ENCODE measurements around the gene ATG14.
"Not testable (repeated sequence)": the region's sequence is repeated elsewhere in the genome, so short reads cannot be mapped to it uniquely, and the experiment has no call there.

The ATG14 gene

GRCh38 chr14:55389330-55389729 lies 22.3 kb downstream of the ATG14 start:
- no peak for DNase-seq (ENCODE audit: low read depth)
- no peak overlapping the region for H3K4me3 ChIP-seq (ENCODE audit: low read depth, low read length)

DNA sequence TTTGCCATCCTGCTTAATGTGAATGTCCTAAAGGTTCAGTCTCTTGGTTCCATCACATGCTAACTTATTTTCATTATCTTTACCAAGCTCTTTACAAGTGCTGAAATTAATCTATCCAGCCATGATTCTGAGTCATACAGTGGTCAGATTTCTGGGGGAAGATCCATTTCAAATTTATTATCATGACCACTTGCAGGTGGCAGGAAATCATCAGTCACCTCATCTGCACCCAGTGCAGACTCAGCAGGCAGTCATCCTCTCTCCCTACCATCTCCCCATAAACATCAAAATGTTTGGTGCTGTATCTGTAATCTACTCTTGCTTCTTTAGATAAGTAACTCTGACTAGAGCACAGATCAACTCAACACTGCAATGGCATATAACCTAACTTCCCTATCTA lies 23.5 kb downstream of the ATG14 start:
- H3K4me3 ChIP-seq (ENCODE audit: low read depth, low read length): no peak overlapping the region
- no peak for DNase-seq (ENCODE audit: low read depth)

GRCh38 chr14:55387121-55387520 lies 24.5 kb downstream of the ATG14 start:
- no peak for DNase-seq (ENCODE audit: low read depth)
- no peak overlapping the region for H3K4me3 ChIP-seq (ENCODE audit: low read depth, low read length)

DNA sequence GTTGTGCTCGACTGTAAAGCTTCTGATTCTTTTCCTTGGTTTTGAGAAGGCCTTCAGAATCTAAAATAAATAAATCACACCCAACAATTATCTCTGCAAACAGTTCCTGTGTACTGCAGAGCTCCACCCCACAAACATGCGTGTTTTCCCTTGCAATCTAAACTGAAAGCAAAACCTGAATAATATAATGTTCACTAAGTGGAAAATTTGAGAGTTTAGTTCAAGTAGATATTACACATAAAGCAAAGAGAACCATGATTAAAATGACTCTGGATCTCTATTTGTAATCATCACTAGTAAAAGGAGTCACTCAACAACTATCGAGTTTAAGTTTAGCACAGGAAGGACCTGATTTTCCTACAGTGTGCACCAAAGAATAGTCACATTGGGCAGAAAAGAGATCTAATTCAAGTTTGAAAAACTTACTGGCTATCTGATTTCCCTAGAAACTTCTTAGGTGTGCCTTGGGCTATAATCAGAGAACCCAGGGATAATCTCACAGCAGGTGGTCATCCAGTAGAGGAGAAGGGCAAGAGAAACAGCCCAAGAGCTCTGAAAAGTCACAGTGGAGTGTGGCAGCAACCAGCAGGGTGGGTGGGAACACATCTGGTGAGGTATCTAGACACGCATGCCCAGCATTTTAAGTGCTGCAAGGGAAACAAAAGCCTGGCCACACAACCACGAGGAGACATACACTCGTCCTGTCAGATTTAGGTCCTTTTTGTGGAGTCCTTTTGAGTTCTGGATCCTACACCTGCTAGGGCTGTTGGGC lies 25.4 kb downstream of the ATG14 start:
- H3K4me3 ChIP-seq (ENCODE audit: low read depth, low read length): no peak overlapping the region
- no peak for DNase-seq (ENCODE audit: low read depth)

DNA sequence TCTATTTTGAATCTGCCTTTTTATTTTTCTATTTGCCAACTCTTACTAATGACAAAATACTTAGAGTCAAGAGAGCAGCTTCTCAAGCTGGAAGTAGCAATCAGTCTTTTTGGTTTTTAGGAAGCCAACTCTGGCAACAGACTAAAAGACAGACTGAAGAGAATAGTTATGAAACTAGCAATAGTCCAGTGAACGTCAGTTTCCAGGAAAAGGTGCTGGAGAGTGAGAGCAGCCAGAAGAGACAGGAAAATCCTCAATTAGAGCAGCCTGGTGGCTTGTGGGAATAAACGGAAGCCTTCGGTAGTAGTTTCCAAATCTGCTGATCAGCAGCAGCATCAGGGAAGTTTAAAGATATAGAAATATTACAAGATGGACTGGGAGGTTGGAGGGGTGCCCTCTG lies 27.1 kb downstream of the ATG14 start:
- DNase-seq (ENCODE audit: low read depth): no peak
- no peak overlapping the region for H3K4me3 ChIP-seq (ENCODE audit: low read depth, low read length)

DNA sequence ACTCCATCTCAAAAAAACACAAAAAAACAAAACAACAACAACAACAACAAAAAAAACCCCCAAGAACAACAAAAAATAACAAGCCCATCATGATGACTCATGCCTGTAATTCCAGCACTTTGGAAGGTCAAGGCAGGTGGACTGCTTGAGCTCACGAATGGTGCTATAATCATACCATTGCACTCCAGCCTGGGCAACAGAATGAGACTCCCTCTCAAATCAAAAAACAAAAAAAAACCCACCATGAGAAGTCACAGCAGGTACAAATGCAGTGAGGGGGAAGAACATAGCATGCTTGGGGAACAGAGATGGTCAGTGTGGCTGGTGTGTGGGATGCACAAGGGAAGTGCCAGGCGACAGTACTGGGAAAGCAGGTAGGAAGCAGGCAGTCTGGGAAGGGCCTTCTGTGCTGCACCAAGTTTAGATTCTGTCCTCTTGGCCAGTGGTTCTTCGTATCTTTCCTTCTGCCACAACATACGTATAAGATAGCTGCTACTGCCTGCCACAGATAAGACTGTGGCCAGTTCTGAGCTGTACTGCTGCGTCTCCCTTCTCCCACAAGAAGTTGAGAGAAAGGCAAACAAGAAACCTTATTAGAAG lies 28.0 kb downstream of the ATG14 start:
- no peak for DNase-seq (ENCODE audit: low read depth)

DNA sequence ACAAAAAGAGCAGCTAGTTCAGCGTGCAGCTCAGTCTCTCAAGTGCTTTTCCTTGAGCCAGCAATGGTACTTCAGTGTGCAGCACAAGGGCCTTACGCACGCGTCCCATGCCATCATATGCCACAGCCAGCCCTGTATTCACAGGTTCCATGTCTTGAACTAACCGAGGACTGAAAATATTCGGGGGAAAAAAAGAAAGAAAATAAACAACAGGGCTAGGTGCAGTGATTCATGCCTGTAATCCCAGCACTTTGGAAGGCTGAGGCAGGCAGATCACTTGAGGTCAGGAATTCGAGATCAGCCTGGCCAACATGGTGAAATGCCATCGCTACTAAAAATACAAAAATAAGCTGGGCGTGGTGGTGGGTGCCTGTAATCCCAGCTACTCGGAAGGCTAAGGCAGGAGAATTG lies 28.6 kb downstream of the ATG14 start:
- not testable (repeated sequence) for DNase-seq (ENCODE audit: low read depth); H3K4me3 ChIP-seq (ENCODE audit: low read depth, low read length)

More for the DNA sequence above, 28.0 kb downstream of the ATG14 start:
- H3K4me3 ChIP-seq (ENCODE audit: low read depth, low read length): no peak overlapping the region

GRCh38 chr14:55382483-55382882 lies 29.1 kb downstream of the ATG14 start:
- no peak for DNase-seq (ENCODE audit: low read depth)

DNA sequence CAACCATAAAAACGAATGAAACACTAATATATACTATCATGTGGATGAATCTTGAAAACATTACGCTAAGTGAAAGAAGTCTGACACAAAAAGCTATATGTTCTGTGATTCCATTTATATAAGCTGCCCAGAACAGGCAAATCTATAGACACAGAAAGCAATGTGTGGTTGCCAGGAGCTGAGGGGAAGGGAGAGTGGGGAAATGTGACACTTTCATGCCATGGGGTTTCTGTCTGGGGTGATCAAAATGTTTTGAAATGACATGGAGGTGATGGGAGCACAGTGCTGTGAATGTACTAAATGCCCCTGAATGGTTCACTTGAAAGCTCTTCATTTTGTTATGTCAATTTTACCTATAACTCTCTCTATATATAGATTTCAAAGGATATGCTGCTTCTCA lies 30.1 kb downstream of the ATG14 start:
- H3K4me3 ChIP-seq (ENCODE audit: low read depth, low read length): no peak overlapping the region
- no peak for DNase-seq (ENCODE audit: low read depth)

More at GRCh38 chr14:55382483-55382882, 29.1 kb downstream of the ATG14 start:
- H3K4me3 ChIP-seq (ENCODE audit: low read depth, low read length): no peak overlapping the region

- no peak overlapping the region for H3K4me3 ChIP-seq (ENCODE audit: low read depth, low read length)
- no peak for DNase-seq (ENCODE audit: low read depth)
Measured at GRCh38 chr14:55381040-55381439, 30.6 kb downstream of the ATG14 start.

GRCh38 chr14:55377236-55377635 lies 34.4 kb downstream of the ATG14 start:
- no peak overlapping the region for H3K4me3 ChIP-seq (ENCODE audit: low read depth, low read length)

GRCh38 chr14:55374771-55375170 lies 36.9 kb downstream of the ATG14 start:
- DNase-seq (ENCODE audit: low read depth): no peak
- H3K4me3 ChIP-seq (ENCODE audit: low read depth, low read length): no peak overlapping the region

More at GRCh38 chr14:55377236-55377635, 34.4 kb downstream of the ATG14 start:
- no peak for DNase-seq (ENCODE audit: low read depth)

DNA sequence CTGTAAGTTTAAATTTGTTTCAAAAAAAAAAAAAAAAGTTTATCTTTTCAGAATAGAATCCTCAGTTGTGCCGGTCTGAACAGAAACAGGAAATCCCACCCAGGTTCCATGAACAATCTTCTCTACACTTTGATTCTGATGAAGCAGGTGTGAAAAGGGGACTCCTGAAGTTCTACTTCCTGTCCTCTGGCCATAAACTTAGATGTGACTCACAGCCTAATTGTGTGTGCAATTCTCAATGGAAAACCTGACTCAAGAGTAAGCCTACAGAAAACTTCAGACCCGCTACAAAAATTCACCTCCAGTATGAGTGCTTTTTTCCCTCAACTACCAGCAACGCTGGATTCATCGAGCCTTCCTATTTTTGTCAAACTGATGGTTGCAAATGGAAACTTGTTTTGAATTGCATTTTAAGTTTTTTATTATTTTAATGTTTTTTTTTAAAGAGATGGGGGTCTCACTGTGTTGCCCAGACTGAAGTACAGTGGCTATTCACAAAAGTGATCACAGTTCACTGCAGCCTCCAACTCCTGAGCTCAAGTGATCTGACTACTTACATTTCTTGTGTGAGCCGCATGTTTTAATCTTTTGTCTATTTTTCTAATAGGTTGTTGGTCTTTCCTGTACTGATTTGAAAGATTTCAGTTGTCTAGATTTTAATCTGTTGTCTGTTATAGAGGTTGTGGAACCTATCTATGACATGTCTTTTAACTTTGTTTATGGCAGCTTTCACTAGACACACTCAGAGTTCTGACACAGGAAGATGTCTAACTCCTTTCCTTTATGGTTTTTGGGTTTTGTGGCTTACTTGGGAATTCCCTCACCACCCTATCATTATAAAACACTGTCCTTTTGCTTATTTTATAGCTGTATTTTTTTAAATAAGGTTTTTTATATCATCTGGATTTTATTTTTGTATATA lies 37.6 kb downstream of the ATG14 start:
- H3K4me3 ChIP-seq (ENCODE audit: low read depth, low read length): no peak overlapping the region
- no peak for DNase-seq (ENCODE audit: low read depth)

- no peak overlapping the region for H3K4me3 ChIP-seq (ENCODE audit: low read depth, low read length)
- DNase-seq (ENCODE audit: low read depth): no peak
Measured at GRCh38 chr14:55372825-55373224, 38.8 kb downstream of the ATG14 start.

- no peak for DNase-seq (ENCODE audit: low read depth)
- no peak overlapping the region for H3K4me3 ChIP-seq (ENCODE audit: low read depth, low read length)
Measured at GRCh38 chr14:55372423-55372822, 39.2 kb downstream of the ATG14 start.

GRCh38 chr14:55370883-55371455 lies 40.7 kb downstream of the ATG14 start:
- no peak overlapping the region for H3K4me3 ChIP-seq (ENCODE audit: low read depth, low read length)
- DNase-seq (ENCODE audit: low read depth): no peak

DNA sequence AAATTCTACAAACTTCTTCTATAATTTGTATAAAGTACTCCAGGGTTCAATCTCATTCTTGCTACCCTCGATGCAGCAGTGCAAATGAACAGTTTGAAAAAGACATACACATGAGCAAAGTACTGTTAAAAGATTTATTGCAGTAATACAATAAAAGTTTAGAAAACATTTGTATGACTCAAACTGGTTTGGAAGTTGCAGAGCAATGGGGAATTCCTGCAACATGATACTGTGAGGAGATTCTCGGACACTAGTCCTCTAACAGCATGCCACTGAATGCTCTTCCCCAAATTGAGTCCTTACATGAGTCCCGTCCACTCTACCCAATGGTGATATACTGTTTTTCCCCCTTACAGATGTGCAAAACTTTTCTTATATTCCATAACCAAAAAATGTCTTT lies 45.4 kb downstream of the ATG14 start:
- H3K4me3 ChIP-seq (ENCODE audit: low read depth, low read length): no peak overlapping the region
- no peak for DNase-seq (ENCODE audit: low read depth)

DNA sequence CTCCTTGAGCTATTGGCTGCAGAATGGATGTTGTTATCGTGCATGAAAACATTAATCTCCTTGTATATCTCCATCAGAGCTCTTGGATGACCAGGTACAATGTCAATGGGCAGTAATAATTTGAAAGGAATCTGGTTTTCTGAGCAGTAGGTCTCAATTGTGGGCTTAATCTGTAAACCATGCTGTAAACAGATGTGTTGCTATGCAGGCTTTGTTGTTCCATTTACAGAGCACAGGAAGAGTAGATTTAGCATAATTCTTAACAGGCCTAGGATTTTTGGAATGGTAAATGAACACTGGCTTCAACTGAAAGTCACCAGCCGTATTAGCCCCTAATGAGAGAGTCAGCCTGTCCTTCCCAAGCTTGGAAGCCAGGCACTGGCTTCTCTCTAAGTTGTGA lies 50.4 kb downstream of the ATG14 start:
- no peak for DNase-seq (ENCODE audit: low read depth)
- no peak overlapping the region for H3K4me3 ChIP-seq (ENCODE audit: low read depth, low read length)

DNA sequence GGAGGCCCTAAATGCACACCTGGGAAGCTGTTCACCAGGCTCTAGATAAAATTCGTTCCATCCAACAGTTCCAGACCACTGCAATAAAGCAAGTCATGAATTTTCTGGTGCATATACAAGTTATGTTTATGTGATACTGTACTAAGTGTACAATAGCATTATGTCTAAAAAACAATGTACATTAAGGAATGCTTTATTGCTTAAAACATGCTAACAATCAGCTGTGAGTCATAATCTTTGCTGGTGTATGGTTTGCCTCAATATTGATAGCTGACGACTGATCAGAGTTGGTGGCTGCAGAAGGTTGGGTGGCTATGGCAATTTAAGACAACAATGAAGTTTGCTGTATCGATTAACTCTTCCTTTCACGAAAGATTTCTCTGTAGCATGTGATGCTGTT lies 52.3 kb downstream of the ATG14 start:
- no peak for DNase-seq (ENCODE audit: low read depth)
- H3K4me3 ChIP-seq (ENCODE audit: low read depth, low read length): no peak overlapping the region

GRCh38 chr14:55356913-55357312 lies 54.7 kb downstream of the ATG14 start:
- H3K4me3 ChIP-seq (ENCODE audit: low read depth, low read length): no peak overlapping the region
- DNase-seq (ENCODE audit: low read depth): no peak
